Measurements from ENCODE around the gene TPH1.

The TPH1 gene

DNA sequence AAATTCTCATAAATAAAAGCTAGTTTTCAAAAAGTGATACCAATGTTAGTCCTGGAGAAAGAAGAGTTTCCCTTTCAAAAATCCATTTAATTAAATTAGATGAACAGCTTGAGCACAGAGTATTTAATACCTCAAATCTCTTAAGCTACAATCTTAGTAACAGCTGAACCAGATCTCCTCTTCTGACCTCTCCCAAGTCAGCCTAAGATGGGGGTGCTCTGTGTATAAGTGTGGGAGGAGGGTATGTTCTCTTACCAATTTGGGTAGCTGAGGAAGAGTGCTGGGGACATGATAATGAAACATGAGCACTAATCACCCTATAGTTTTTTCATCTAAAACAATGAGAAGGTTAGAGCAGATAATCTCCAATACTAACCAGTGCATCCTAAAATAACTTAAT, 9.6 kb downstream of the TPH1 start:
- H3K9me2 ChIP-seq (replicated peaks; ENCODE audit: control insufficient read depth, low read length) = no peaks in the 10 kb centered on the region
- H4K20me1 ChIP-seq (ENCODE audit: control insufficient read depth, insufficient read depth, low read depth, low read length) = no peaks in the 10 kb centered on the region

DNA sequence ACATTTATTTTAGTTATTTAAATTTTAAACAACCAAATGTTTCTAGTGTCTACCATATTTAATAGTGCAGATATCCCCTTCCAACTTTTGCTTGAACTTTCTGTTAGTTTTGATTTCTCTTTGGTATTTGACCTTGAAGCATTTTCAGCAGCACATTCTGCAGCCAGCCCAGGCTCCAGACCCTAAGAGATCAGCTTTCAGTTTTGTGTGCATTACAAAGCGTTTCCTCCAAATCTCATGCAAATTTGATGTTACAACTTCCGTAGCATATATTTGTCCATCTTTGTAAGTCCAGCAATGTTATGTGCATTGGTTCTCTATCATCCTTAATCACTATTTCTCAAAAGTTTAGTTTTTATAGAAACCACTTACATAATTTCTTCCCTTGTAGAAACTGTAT, 18.6 kb downstream of the TPH1 start:
- no peaks in the 10 kb centered on the region for H4K20me1 ChIP-seq (ENCODE audit: control insufficient read depth, insufficient read depth, low read depth, low read length)
- H3K27ac ChIP-seq (ENCODE audit: low read depth, low read length) = no peak overlapping the region
- no peak overlapping the region for H3K4me2 ChIP-seq (ENCODE audit: low read length)
- no peaks in the 10 kb centered on the region for H3K9me3 ChIP-seq (ENCODE audit: control insufficient read depth, insufficient read depth, low read length)
- H3F3A ChIP-seq (ENCODE audit: control insufficient read depth, insufficient read depth) = no peaks in the 10 kb centered on the region
- TF ChIP-seq, protein P1, sequence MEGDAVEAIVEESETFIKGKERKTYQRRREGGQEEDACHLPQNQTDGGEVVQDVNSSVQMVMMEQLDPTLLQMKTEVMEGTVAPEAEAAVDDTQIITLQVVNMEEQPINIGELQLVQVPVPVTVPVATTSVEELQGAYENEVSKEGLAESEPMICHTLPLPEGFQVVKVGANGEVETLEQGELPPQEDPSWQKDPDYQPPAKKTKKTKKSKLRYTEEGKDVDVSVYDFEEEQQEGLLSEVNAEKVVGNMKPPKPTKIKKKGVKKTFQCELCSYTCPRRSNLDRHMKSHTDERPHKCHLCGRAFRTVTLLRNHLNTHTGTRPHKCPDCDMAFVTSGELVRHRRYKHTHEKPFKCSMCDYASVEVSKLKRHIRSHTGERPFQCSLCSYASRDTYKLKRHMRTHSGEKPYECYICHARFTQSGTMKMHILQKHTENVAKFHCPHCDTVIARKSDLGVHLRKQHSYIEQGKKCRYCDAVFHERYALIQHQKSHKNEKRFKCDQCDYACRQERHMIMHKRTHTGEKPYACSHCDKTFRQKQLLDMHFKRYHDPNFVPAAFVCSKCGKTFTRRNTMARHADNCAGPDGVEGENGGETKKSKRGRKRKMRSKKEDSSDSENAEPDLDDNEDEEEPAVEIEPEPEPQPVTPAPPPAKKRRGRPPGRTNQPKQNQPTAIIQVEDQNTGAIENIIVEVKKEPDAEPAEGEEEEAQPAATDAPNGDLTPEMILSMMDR (IDR thresholded peaks at IDR 0.05; ENCODE audit: low read depth, low read length, poor library complexity, severe bottlenecking) = no peak
- TF ChIP-seq EZH2phosphoT487 (IDR thresholded peaks at IDR 0.05; ENCODE audit: borderline replicate concordance, low read length) = no peak
- no peak overlapping the region for H3K4me3 ChIP-seq (ENCODE audit: low read length)
- no peaks in the 10 kb centered on the region for H3K36me3 ChIP-seq (ENCODE audit: control insufficient read depth, low read length)
- H3K4me1 ChIP-seq (ENCODE audit: control insufficient read depth, low read length) = peaks cover 6% of the 10 kb centered on the region
- no peaks in the 10 kb centered on the region for H3K79me2 ChIP-seq (ENCODE audit: control insufficient read depth, low read length)
- H3K27me3 ChIP-seq (ENCODE audit: control insufficient read depth, low read length) = 0 out of 2 replicates have a peak, but pooled peaks cover 1% of the 10 kb centered on the region
- H3K9me2 ChIP-seq (replicated peaks; ENCODE audit: control insufficient read depth, low read length) = no peaks in the 10 kb centered on the region

More for the DNA sequence above, 9.6 kb downstream of the TPH1 start:
- no peaks in the 10 kb centered on the region for H3K4me1 ChIP-seq (ENCODE audit: control insufficient read depth, low read length)
- H3K9me3 ChIP-seq (ENCODE audit: control insufficient read depth, insufficient read depth, low read length) = no peaks in the 10 kb centered on the region
- H3K79me2 ChIP-seq (ENCODE audit: control insufficient read depth, low read length) = no peaks in the 10 kb centered on the region
- H3K4me3 ChIP-seq (ENCODE audit: low read length) = no peak overlapping the region
- no peak overlapping the region for H3K27ac ChIP-seq (ENCODE audit: low read depth, low read length)
- H3K27me3 ChIP-seq (ENCODE audit: control insufficient read depth, low read length) = peaks cover 8% of the 10 kb centered on the region; the same call in 1 of the 2 replicates
- H3K36me3 ChIP-seq (ENCODE audit: control insufficient read depth, low read length) = no peaks in the 10 kb centered on the region
- H3F3A ChIP-seq (ENCODE audit: control insufficient read depth, insufficient read depth) = no peaks in the 10 kb centered on the region
- no peak overlapping the region for H3K4me2 ChIP-seq (ENCODE audit: low read length)
- TF ChIP-seq EZH2phosphoT487 (IDR thresholded peaks at IDR 0.05; ENCODE audit: borderline replicate concordance, low read length) = no peak

DNA sequence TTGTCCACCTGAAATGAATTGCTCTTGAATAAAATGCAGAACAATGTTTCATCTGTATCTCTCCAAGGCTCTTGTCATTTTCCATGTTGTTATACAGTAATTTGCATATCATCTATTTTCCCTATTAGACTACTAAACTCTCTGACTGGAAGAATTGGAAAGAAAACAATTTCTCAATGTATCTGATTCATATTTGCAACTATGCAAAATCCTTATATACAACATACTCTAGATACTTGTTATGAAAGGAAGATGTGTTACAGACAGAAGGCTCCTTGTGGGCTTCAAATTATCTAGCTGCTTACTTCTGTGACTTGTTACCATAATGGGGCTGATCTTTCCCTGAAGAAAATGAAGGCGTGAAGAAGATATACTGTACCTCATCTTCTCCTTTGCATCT, 23.6 kb downstream of the TPH1 start:
- Histone ChIP-seq H4K20me1 (ENCODE audit: control insufficient read depth, insufficient read depth, low read depth, low read length) (no peaks in the 10 kb centered on the region), H3K9me3 (ENCODE audit: control insufficient read depth, insufficient read depth, low read length) (no peaks in the 10 kb centered on the region), H3F3A (ENCODE audit: control insufficient read depth, insufficient read depth) (no peaks in the 10 kb centered on the region), H3K27me3 (ENCODE audit: control insufficient read depth, low read length) (0 out of 2 replicates have a peak, but pooled peaks cover 4% of the 10 kb centered on the region), H3K36me3 (ENCODE audit: control insufficient read depth, low read length) (no peaks in the 10 kb centered on the region), H3K27ac (ENCODE audit: low read depth, low read length) (no peak overlapping the region), H3K4me1 (ENCODE audit: control insufficient read depth, low read length) (peaks cover under 1% of the 10 kb centered on the region), H3K9me2 (replicated peaks; ENCODE audit: control insufficient read depth, low read length) (no peaks in the 10 kb centered on the region), H3K79me2 (ENCODE audit: control insufficient read depth, low read length) (no peaks in the 10 kb centered on the region), H3K4me3 (ENCODE audit: low read length) (no peak overlapping the region), H3K4me2 (ENCODE audit: low read length) (no peak overlapping the region)
- no peak for TF ChIP-seq EZH2phosphoT487 (IDR thresholded peaks at IDR 0.05; ENCODE audit: borderline replicate concordance, low read length)
- TF ChIP-seq, protein P1 (IDR thresholded peaks at IDR 0.05; ENCODE audit: low read depth, low read length, poor library complexity, severe bottlenecking) = no peak

DNA sequence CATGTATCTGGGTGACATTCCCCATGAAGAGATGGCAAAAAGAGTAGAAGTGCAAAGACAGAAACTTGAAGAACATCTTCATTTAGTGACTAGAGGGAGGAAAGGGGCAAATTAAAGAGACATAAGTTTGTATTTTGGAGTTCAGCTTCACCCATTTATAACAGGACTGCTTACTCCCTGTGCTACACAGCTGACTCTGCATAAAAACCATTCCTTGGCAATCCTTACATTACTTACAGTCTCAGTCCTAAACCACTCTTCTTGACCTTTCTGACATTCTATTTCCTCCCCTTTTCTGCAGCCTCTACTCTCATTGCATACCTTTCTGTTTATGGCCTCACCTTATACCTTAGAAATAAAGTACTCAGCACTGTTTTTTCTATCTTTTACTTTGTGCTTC, 26.4 kb downstream of the TPH1 start:
- Histone ChIP-seq H3K27ac (ENCODE audit: low read depth, low read length) (no peak overlapping the region), H3K79me2 (ENCODE audit: control insufficient read depth, low read length) (no peaks in the 10 kb centered on the region), H3F3A (ENCODE audit: control insufficient read depth, insufficient read depth) (no peaks in the 10 kb centered on the region), H3K9me3 (ENCODE audit: control insufficient read depth, insufficient read depth, low read length) (no peaks in the 10 kb centered on the region), H3K36me3 (ENCODE audit: control insufficient read depth, low read length) (no peaks in the 10 kb centered on the region), H3K9me2 (replicated peaks; ENCODE audit: control insufficient read depth, low read length) (no peaks in the 10 kb centered on the region), H3K27me3 (ENCODE audit: control insufficient read depth, low read length) (0 out of 2 replicates have a peak, but pooled peaks cover 4% of the 10 kb centered on the region), H3K4me2 (ENCODE audit: low read length) (no peak overlapping the region), H3K4me3 (ENCODE audit: low read length) (no peak overlapping the region), H3K4me1 (ENCODE audit: control insufficient read depth, low read length) (no peaks in the 10 kb centered on the region), H4K20me1 (ENCODE audit: control insufficient read depth, insufficient read depth, low read depth, low read length) (no peaks in the 10 kb centered on the region)
- no peak for TF ChIP-seq EZH2phosphoT487 (IDR thresholded peaks at IDR 0.05; ENCODE audit: borderline replicate concordance, low read length)
- TF ChIP-seq, protein P1 (IDR thresholded peaks at IDR 0.05; ENCODE audit: low read depth, low read length, poor library complexity, severe bottlenecking) = no peak

Measured in DOHH2 (cell line).